ENCODE results near the gene PYGB. TPM values are rescaled to one million over a fixed set of nuclear protein-coding genes. Genes with fewer than 3 reads are reported as not detected.
"Not testable (repeated sequence)": the region's sequence is repeated elsewhere in the genome, so short reads cannot be mapped to it uniquely, and the experiment has no call there.

PYGB gene
- total RNA-seq, 3 donors from 2014 or later: 247 to 252 (median 247) TPM

- no peaks in the 10 kb centered on the region for H3K9me3 ChIP-seq
- no peak for TF ChIP-seq CTCF (IDR thresholded peaks at IDR 0.05)
- no peak overlapping the region for H3K4me3 ChIP-seq
- H3K4me1 ChIP-seq (ENCODE audit: low read depth): peaks cover 7% of the 10 kb centered on the region
- intact Hi-C loops (cut with DNase I, micrococcal nuclease): no loop called here
- H3K36me3 ChIP-seq (ENCODE audit: low read depth): no peaks in the 10 kb centered on the region
- ATAC-seq (peak; percentile 38), DNase-seq (peak in 1 of 3 donors; percentile 37)
These were observed 76.5 kb downstream of the PYGB start for GRCh38 chr20:25324412-25324811.

- H3K4me3 ChIP-seq: no peak overlapping the region
- intact Hi-C loops (cut with DNase I, micrococcal nuclease): no loop called here
These were observed 77.2 kb downstream of the PYGB start for GRCh38 chr20:25325073-25325472.

GRCh38 chr20:25325997-25326396 is 78.1 kb downstream of the PYGB start:
- peaks cover 7% of the 10 kb centered on the region for H3K4me1 ChIP-seq (ENCODE audit: low read depth)
- DNase-seq (no peak), ATAC-seq (no peak)
- no peaks in the 10 kb centered on the region for H3K36me3 ChIP-seq (ENCODE audit: low read depth)
- H3K4me3 ChIP-seq: no peak overlapping the region
- no peaks in the 10 kb centered on the region for H3K9me3 ChIP-seq
- TF ChIP-seq CTCF (IDR thresholded peaks at IDR 0.05): no peak
- intact Hi-C loops (cut with DNase I, micrococcal nuclease): no loop called here

More at GRCh38 chr20:25325073-25325472, 77.2 kb downstream of the PYGB start:
- Histone ChIP-seq H3K4me1 (ENCODE audit: low read depth) (peaks cover 7% of the 10 kb centered on the region), H3K9me3 (no peaks in the 10 kb centered on the region), H3K36me3 (ENCODE audit: low read depth) (no peaks in the 10 kb centered on the region)
- ATAC-seq (no peak), DNase-seq (no peak)
- TF ChIP-seq CTCF (IDR thresholded peaks at IDR 0.05): no peak

- DNase-seq: no peak
- no peak overlapping the region for H3K4me3 ChIP-seq
- TF ChIP-seq CTCF (IDR thresholded peaks at IDR 0.05): no peak
- H3K9me3 ChIP-seq: no peaks in the 10 kb centered on the region
- ATAC-seq: no peak
- H3K4me1 ChIP-seq (ENCODE audit: low read depth): peaks cover 7% of the 10 kb centered on the region
- intact Hi-C loops (cut with DNase I, micrococcal nuclease): no loop called here
- H3K36me3 ChIP-seq (ENCODE audit: low read depth): no peaks in the 10 kb centered on the region
These were observed 79.8 kb downstream of the PYGB start for GRCh38 chr20:25327521-25328235.

- DNase-seq (no peak), ATAC-seq (peak; percentile 21)
- no peak for TF ChIP-seq CTCF (IDR thresholded peaks at IDR 0.05)
- intact Hi-C loops (cut with DNase I, micrococcal nuclease): no loop called here
- Histone ChIP-seq H3K4me1 (ENCODE audit: low read depth) (no peaks in the 10 kb centered on the region), H3K9me3 (no peaks in the 10 kb centered on the region), H3K36me3 (ENCODE audit: low read depth) (no peaks in the 10 kb centered on the region), H3K4me3 (no peak overlapping the region)
These were observed 81.1 kb downstream of the PYGB start for GRCh38 chr20:25328954-25329498.

- H3K4me1 ChIP-seq (ENCODE audit: low read depth); H3K9me3 ChIP-seq; DNase-seq; H3K4me3 ChIP-seq; intact Hi-C loops (cut with DNase I, micrococcal nuclease); H3K36me3 ChIP-seq (ENCODE audit: low read depth); ATAC-seq: not testable (repeated sequence)
These were observed 87.1 kb downstream of the PYGB start for GRCh38 chr20:25334972-25335371.
